HG02571 (cell line): ENCODE data around the gene CTNNA3.

Source experiments
- ATAC-seq: cut with Tn5 transposase; IDR thresholded peaks from one replicate; pipeline ENCODE4 v1.9.1; 2021; ENCODE audit warnings: mild to moderate bottlenecking, moderate library complexity; ENCODE audit not compliant: unreplicated experiment

The CTNNA3 gene

GRCh38 chr10:66259836-66260235 is 1436.2 kb downstream of the CTNNA3 start:
- ATAC-seq, result no peak

- no peak for ATAC-seq
Observed at GRCh38 chr10:66258693-66259092, 1437.3 kb downstream of the CTNNA3 start.

GRCh38 chr10:66257801-66258200 is 1438.2 kb downstream of the CTNNA3 start:
- ATAC-seq, result no peak

GRCh38 chr10:66252986-66253385 is 1443.0 kb downstream of the CTNNA3 start:
- ATAC-seq, result no peak

GRCh38 chr10:66246177-66246576 is 1449.8 kb downstream of the CTNNA3 start:
- no peak for ATAC-seq

- no peak for ATAC-seq
Observed at GRCh38 chr10:66244953-66245352, 1451.0 kb downstream of the CTNNA3 start.

GRCh38 chr10:66242885-66243284 is 1453.1 kb downstream of the CTNNA3 start:
- no peak for ATAC-seq

- ATAC-seq, result no peak
Observed at GRCh38 chr10:66239062-66239461, 1456.9 kb downstream of the CTNNA3 start.

GRCh38 chr10:66238343-66238742 is 1457.7 kb downstream of the CTNNA3 start:
- no peak for ATAC-seq

- no peak for ATAC-seq
Observed at GRCh38 chr10:66234872-66235271, 1461.1 kb downstream of the CTNNA3 start.

- no peak for ATAC-seq
Observed at GRCh38 chr10:66228887-66229286, 1467.1 kb downstream of the CTNNA3 start.

GRCh38 chr10:66223656-66224055 is 1472.3 kb downstream of the CTNNA3 start:
- ATAC-seq, result no peak

- ATAC-seq, result no peak
Observed at GRCh38 chr10:66222462-66223046, 1473.4 kb downstream of the CTNNA3 start.

- ATAC-seq, result no peak
Observed at GRCh38 chr10:66218981-66219587, 1476.9 kb downstream of the CTNNA3 start.

- ATAC-seq, result no peak
Observed at GRCh38 chr10:66218289-66218688, 1477.7 kb downstream of the CTNNA3 start.

GRCh38 chr10:66215920-66216319 is 1480.1 kb downstream of the CTNNA3 start:
- ATAC-seq, result no peak

- no peak for ATAC-seq
Observed at GRCh38 chr10:66214721-66215404, 1481.1 kb downstream of the CTNNA3 start.

GRCh38 chr10:66209025-66209424 is 1487.0 kb downstream of the CTNNA3 start:
- ATAC-seq, result no peak

- no peak for ATAC-seq
Observed at GRCh38 chr10:66204838-66205237, 1491.2 kb downstream of the CTNNA3 start.

GRCh38 chr10:66202101-66202500 is 1493.9 kb downstream of the CTNNA3 start:
- ATAC-seq, result no peak

GRCh38 chr10:66192162-66192831 is 1503.7 kb downstream of the CTNNA3 start:
- ATAC-seq, result no peak

GRCh38 chr10:66190413-66190812 is 1505.6 kb downstream of the CTNNA3 start:
- no peak for ATAC-seq
